Neural cell (in vitro differentiated cells): ENCODE measurements around the gene LPCAT1. TPM values are rescaled to one million over a fixed set of nuclear protein-coding genes. Genes with fewer than 3 reads are reported as not detected.
A peak's percentile ranks its signal among the peaks of the same experiment; 100 is the strongest.

Experiments used
- H2AFZ ChIP-seq: fragments of 200-600, 300-800 bp; sonication (generic), shearing (Covaris generic); 2 replicates; pipeline ENCODE4 v1.6.0; 2014; ENCODE audit warnings: low read depth, mild to moderate bottlenecking, antibody characterized with exemption, low read length, moderate library complexity
- H3F3A ChIP-seq: fragments of 200-600 bp; shearing (Covaris generic); 2 replicates; pipeline ENCODE4 v1.6.1; 2016; ENCODE audit warnings: mild to moderate bottlenecking, moderate library complexity, mixed read lengths, antibody characterized with exemption, low read length; ENCODE audit not compliant: insufficient read depth, poor library complexity, severe bottlenecking
- H3K27ac ChIP-seq: fragments of 200-600, 300-800 bp; sonication (generic), shearing (Covaris generic); 2 replicates; pipeline ENCODE4 v1.5.1; 2014; ENCODE audit warnings: mild to moderate bottlenecking, low read length, moderate library complexity
- H3K27me3 ChIP-seq: fragments of 300-800, 200-600 bp; sonication (generic), shearing (Covaris generic); 2 replicates; pipeline ENCODE4 v1.6.0; 2014; ENCODE audit warnings: mild to moderate bottlenecking, low read depth, low read length, moderate library complexity; ENCODE audit not compliant: insufficient read depth
- H3K36me3 ChIP-seq: fragments of 300-800, 200-600 bp; sonication (generic), shearing (Covaris generic); 2 replicates; pipeline ENCODE4 v1.5.1; 2014; ENCODE audit warnings: mild to moderate bottlenecking, antibody characterized with exemption, low read length, moderate library complexity; ENCODE audit not compliant: insufficient read depth
- H3K4me2 ChIP-seq: fragments of 300-800, 200-600 bp; sonication (generic), shearing (Covaris generic); 2 replicates; pipeline ENCODE4 v1.6.0; 2014; ENCODE audit warnings: mild to moderate bottlenecking, low read length
- H3K4me3 ChIP-seq: fragments of 300-800, 200-600 bp; sonication (generic), shearing (Covaris generic); 2 replicates; pipeline ENCODE4 v1.5.1; 2014; ENCODE audit warnings: mild to moderate bottlenecking, low read length, moderate library complexity
- H3K79me2 ChIP-seq: fragments of 200-600 bp; shearing (Covaris generic); replicated peaks from 2 replicates; pipeline ENCODE4 v1.6.0; 2014; ENCODE audit warnings: mild to moderate bottlenecking, low read length, moderate library complexity; ENCODE audit not compliant: insufficient read depth
- H3K9ac ChIP-seq: fragments of 300-800, 200-600 bp; sonication (generic), shearing (Covaris generic); 2 replicates; pipeline ENCODE4 v1.6.1; 2016; ENCODE audit warnings: mild to moderate bottlenecking, low read length, mixed read lengths
- H3K9me2 ChIP-seq: fragments of 200-600 bp; shearing (Covaris generic); 2 replicates; pipeline ENCODE4 v1.6.1; 2016; ENCODE audit warnings: mild to moderate bottlenecking, low read length, mixed read lengths; ENCODE audit not compliant: insufficient read depth
- H3K9me3 ChIP-seq: fragments of 200-600, 300-800 bp; sonication (generic), shearing (Covaris generic); 2 replicates; pipeline ENCODE4 v1.6.1; 2016; ENCODE audit warnings: mild to moderate bottlenecking, mixed run types, low read length, moderate library complexity, mixed read lengths
- H4K20me1 ChIP-seq: fragments of 200-600 bp; shearing (Covaris generic); 2 replicates; pipeline ENCODE4 v1.6.1; 2016; ENCODE audit warnings: mild to moderate bottlenecking, mixed run types; ENCODE audit not compliant: insufficient read depth
- CTCF ChIP-seq: fragments of 450-650 bp; IDR thresholded peaks from 2 replicates; pipeline ENCODE4 v1.5.1; 2014; ENCODE audit warnings: antibody characterized with exemption, mild to moderate bottlenecking, moderate library complexity; ENCODE audit not compliant: poor library complexity, severe bottlenecking
- EP300 ChIP-seq: fragments of 450-650 bp; conservative IDR thresholded peaks from 2 replicates; pipeline ENCODE4 v1.6.1; 2014; ENCODE audit warnings: antibody characterized with exemption, mild to moderate bottlenecking, moderate library complexity; ENCODE audit not compliant: poor library complexity, severe bottlenecking
- EZH2 ChIP-seq: fragments of 200-600, 300-800 bp; shearing (Covaris generic), sonication (generic); IDR thresholded peaks from 2 replicates; pipeline ENCODE4 v1.6.1; 2014; ENCODE audit warnings: antibody characterized with exemption, low read length, borderline replicate concordance, mild to moderate bottlenecking; ENCODE audit not compliant: insufficient read depth, poor library complexity, severe bottlenecking
- MXI1 ChIP-seq: fragments of 450-650 bp; conservative IDR thresholded peaks from 2 replicates; pipeline ENCODE4 v1.6.1; 2014; ENCODE audit warnings: antibody characterized with exemption, mild to moderate bottlenecking; ENCODE audit not compliant: poor library complexity, severe bottlenecking
- POLR2AphosphoS5 ChIP-seq: IDR thresholded peaks from 2 replicates; pipeline ENCODE4 v1.6.1; 2012
- RAD21 ChIP-seq: fragments of 450-650 bp; conservative IDR thresholded peaks from 2 replicates; pipeline ENCODE4 v1.6.1; 2014; ENCODE audit warnings: antibody characterized with exemption, mild to moderate bottlenecking, moderate library complexity
- REST ChIP-seq: IDR thresholded peaks from 2 replicates; pipeline ENCODE4 v1.6.1; 2012; ENCODE audit warnings: borderline replicate concordance
- SMC3 ChIP-seq: fragments of 450-650 bp; conservative IDR thresholded peaks from 2 replicates; pipeline ENCODE4 v1.6.1; 2014; ENCODE audit warnings: antibody characterized with exemption, mild to moderate bottlenecking, moderate library complexity; ENCODE audit not compliant: poor library complexity
- TAF1 ChIP-seq: IDR thresholded peaks from 2 replicates; pipeline ENCODE4 v1.6.1; 2012; ENCODE audit warnings: low read depth
- polyA plus RNA-seq: library from polyadenylated mRNA; depleted of rRNA; stranded (reverse); fragments of >200 nt; gene quantifications from 2 replicates; pipeline ENCODE4 v1.2.3, GENCODE V29; 2014

The LPCAT1 gene
- polyA plus RNA-seq, 1 donor from 2014 or later = 61.8 TPM

GRCh38 chr5:1444361-1445189 lies 79.2 kb downstream of the LPCAT1 start:
- Histone ChIP-seq H4K20me1 (no peaks in the 10 kb centered on the region), H3F3A (no peaks in the 10 kb centered on the region), H3K79me2 (no peaks in the 10 kb centered on the region), H3K27me3 (peaks cover 77% of the 10 kb centered on the region), H3K36me3 (no peaks in the 10 kb centered on the region), H3K27ac (no peak overlapping the region), H2AFZ (no peak overlapping the region), H3K9me3 (no peaks in the 10 kb centered on the region), H3K4me2 (no peak overlapping the region), H3K9me2 (no peaks in the 10 kb centered on the region), H3K4me3 (peak overlapping the region; percentile 46), H3K9ac (no peak overlapping the region)
- TF ChIP-seq EZH2 = peak; percentile 77
- TF ChIP-seq TAF1 = no peak

- Histone ChIP-seq H3K79me2 (no peaks in the 10 kb centered on the region), H3K9me2 (no peaks in the 10 kb centered on the region)
- TF ChIP-seq EP300 = no peak
- no peak for TF ChIP-seq RAD21
- TF ChIP-seq POLR2AphosphoS5 = no peak
- no peak for TF ChIP-seq MXI1
- TF ChIP-seq CTCF = no peak
Observed at GRCh38 chr5:1443991-1444360, 79.8 kb downstream of the LPCAT1 start.

GRCh38 chr5:1443171-1443570 lies 80.6 kb downstream of the LPCAT1 start:
- H3K9me3 ChIP-seq = no peaks in the 10 kb centered on the region
- H2AFZ ChIP-seq = no peak overlapping the region
- H3K4me2 ChIP-seq = no peak overlapping the region
- peaks cover 69% of the 10 kb centered on the region for H3K27me3 ChIP-seq
- H3K36me3 ChIP-seq = no peaks in the 10 kb centered on the region
- no peak overlapping the region for H3K4me3 ChIP-seq
- no peaks in the 10 kb centered on the region for H3K9me2 ChIP-seq
- no peak overlapping the region for H3K27ac ChIP-seq
- no peak overlapping the region for H3K9ac ChIP-seq
- no peaks in the 10 kb centered on the region for H3K79me2 ChIP-seq
- H3F3A ChIP-seq = no peaks in the 10 kb centered on the region
- no peaks in the 10 kb centered on the region for H4K20me1 ChIP-seq
- TF ChIP-seq SMC3 (no peak), POLR2AphosphoS5 (no peak), MXI1 (no peak), REST (no peak), RAD21 (no peak), TAF1 (no peak), CTCF (no peak), EZH2 (no peak), EP300 (no peak)

More at GRCh38 chr5:1443991-1444360, 79.8 kb downstream of the LPCAT1 start:
- Histone ChIP-seq H2AFZ (no peak overlapping the region), H3K9me3 (no peaks in the 10 kb centered on the region), H3K27me3 (peaks cover 77% of the 10 kb centered on the region), H3F3A (no peaks in the 10 kb centered on the region), H3K27ac (no peak overlapping the region), H3K36me3 (no peaks in the 10 kb centered on the region), H3K4me2 (no peak overlapping the region), H3K9ac (no peak overlapping the region), H4K20me1 (no peaks in the 10 kb centered on the region), H3K4me3 (no peak overlapping the region)
